Vagina (tissue), 2 donors: ENCODE results near the gene SURF2.

Experiments
- POLR2A ChIP-seq, 2 donors: fragments of 450-650 bp; IDR thresholded peaks; one replicate each; pipeline ENCODE4 v1.6.1; 2017; ENCODE audit warnings: antibody characterized with exemption in 2 of 2, mild to moderate bottlenecking in 2 of 2, moderate library complexity in 2 of 2
- POLR2AphosphoS5 ChIP-seq, 2 donors: sonication (generic); formaldehyde crosslinking; IDR thresholded peaks; one replicate each; pipeline ENCODE4 v1.9.0; 2017; ENCODE audit warnings: antibody characterized with exemption in 2 of 2, mild to moderate bottlenecking in 2 of 2, low read depth in 1 of 2; ENCODE audit not compliant: insufficient read depth in 1 of 2
- TF ChIP-seq, protein P1 (sequence below), 3 experiments: fragments of 450-650 bp in 2 of 3; fragments of 200-600 bp in 1 of 3; sonication (generic) in 1 of 3; IDR thresholded peaks; one replicate each; pipeline ENCODE4 v1.5.1; 2017 to 2019; ENCODE audit warnings: antibody characterized with exemption in 3 of 3, mild to moderate bottlenecking in 2 of 3, moderate library complexity in 2 of 3

DNA sequence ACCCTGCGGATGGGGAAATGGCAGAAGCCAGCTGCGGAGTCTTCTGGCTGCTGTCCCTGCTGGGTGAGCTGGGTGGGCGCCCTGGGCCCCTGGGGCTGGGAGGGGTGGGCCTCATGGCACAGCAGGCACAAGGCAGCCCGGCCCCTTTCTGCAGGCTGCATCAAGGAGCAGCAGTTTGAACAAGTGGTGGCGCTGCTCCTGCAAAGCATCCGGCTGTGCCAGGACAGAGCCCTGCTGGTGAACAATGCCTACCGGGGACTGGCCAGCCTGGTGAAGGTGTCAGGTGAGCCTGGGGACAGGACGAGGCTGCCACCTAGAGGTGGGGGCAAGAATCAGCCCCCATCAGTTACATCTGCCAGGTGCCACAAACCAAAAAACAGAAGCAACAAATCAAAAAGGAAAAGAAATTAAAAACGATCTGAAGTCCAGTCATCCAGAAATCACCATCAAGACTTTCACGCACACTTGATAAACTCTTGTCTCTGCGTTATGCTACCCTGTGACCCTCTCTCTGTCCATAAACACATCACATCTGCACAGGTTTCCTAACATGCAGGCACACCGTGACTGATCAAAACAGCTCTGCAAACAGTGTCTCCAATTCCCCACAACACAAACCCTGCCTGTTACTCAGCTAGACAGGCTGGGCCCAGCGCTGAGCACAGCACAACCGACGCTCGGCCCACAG is 47.6 kb downstream of the SURF2 start:
- TF ChIP-seq, protein P1, sequence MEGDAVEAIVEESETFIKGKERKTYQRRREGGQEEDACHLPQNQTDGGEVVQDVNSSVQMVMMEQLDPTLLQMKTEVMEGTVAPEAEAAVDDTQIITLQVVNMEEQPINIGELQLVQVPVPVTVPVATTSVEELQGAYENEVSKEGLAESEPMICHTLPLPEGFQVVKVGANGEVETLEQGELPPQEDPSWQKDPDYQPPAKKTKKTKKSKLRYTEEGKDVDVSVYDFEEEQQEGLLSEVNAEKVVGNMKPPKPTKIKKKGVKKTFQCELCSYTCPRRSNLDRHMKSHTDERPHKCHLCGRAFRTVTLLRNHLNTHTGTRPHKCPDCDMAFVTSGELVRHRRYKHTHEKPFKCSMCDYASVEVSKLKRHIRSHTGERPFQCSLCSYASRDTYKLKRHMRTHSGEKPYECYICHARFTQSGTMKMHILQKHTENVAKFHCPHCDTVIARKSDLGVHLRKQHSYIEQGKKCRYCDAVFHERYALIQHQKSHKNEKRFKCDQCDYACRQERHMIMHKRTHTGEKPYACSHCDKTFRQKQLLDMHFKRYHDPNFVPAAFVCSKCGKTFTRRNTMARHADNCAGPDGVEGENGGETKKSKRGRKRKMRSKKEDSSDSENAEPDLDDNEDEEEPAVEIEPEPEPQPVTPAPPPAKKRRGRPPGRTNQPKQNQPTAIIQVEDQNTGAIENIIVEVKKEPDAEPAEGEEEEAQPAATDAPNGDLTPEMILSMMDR (IDR thresholded peaks at IDR 0.05), result peak; percentile 15 to 33 (median 20)
- TF ChIP-seq POLR2A (IDR thresholded peaks at IDR 0.05) (no peak), POLR2AphosphoS5 (IDR thresholded peaks at IDR 0.05; ENCODE audit: insufficient read depth in 1 of 2, low read depth in 1 of 2) (no peak)
